Esophagus muscularis mucosa (tissue), 4 donors: ENCODE data around the gene MTCH1. TPM values are rescaled to one million over a fixed set of nuclear protein-coding genes. Genes with fewer than 3 reads are reported as not detected.

Experiments
- DNase-seq: peaks from one replicate; pipeline ENCODE4 v3.0.0-alpha.2; 2017; ENCODE audit errors: extremely low spot score
- H3K27ac ChIP-seq, 4 donors: fragments of 200-600 bp; sonication (generic); replicated peaks in 1 of 4; 1 replicate in 3 of 4; 2 replicates in 1 of 4; pipeline ENCODE4 v1.5.1; 2016 to 2019; ENCODE audit warnings: mild to moderate bottlenecking in 1 of 4
- H3K27me3 ChIP-seq, 4 donors: fragments of 200-600 bp; sonication (generic); one replicate each; pipeline versions ENCODE4 v1.5.1 to v1.6.0; 2016 to 2019
- H3K36me3 ChIP-seq, 4 donors: fragments of 200-600 bp; sonication (generic); one replicate each; pipeline ENCODE4 v1.5.1; 2016 to 2019
- H3K4me1 ChIP-seq, 4 donors: fragments of 200-600 bp; sonication (generic); one replicate each; pipeline ENCODE4 v1.5.1; 2016 to 2019
- H3K4me3 ChIP-seq, 4 donors: fragments of 200-600 bp; sonication (generic); 1 replicate in 2 of 4; 2 replicates in 2 of 4; pipeline ENCODE4 v1.5.1; 2016 to 2019; ENCODE audit warnings: mild to moderate bottlenecking in 4 of 4, moderate library complexity in 1 of 4
- H3K9me3 ChIP-seq, 4 donors: fragments of 200-600 bp; sonication (generic); 1 replicate in 3 of 4; 2 replicates in 1 of 4; pipeline ENCODE4 v1.5.1; 2016 to 2019
- EP300 ChIP-seq: sonication (generic); formaldehyde crosslinking; IDR thresholded peaks from one replicate; pipeline ENCODE4 v1.6.1; 2017; ENCODE audit warnings: antibody characterized with exemption
- POLR2A ChIP-seq: fragments of 450-650 bp; IDR thresholded peaks from one replicate; pipeline ENCODE4 v1.6.1; 2017; ENCODE audit warnings: antibody characterized with exemption, moderate library complexity, mild to moderate bottlenecking, low read depth
- POLR2AphosphoS5 ChIP-seq, 2 donors: sonication (generic); formaldehyde crosslinking; IDR thresholded peaks; one replicate each; pipeline ENCODE4 v1.6.1; 2017; ENCODE audit warnings: antibody characterized with exemption in 2 of 2
- WGBS: methylation state at CpG from one replicate; pipeline ENCODE4 v1.1.5; 2018; 5-methylcytosine and 5-hydroxymethylcytosine counted together
- intact Hi-C: fragments of 100-400 bp; cut with DNase I; formaldehyde crosslinking; loops from one replicate; pipeline ENCODE4 v1.15.1; 2023
- total RNA-seq, 4 donors: library from RNA; depleted of rRNA; stranded (reverse); fragments of >200 nt; gene quantifications; one replicate each; pipeline versions ENCODE4 v1.1.0 to v1.2.1, GENCODE V29; 2016
- TF ChIP-seq, protein P1 (sequence below), 3 experiments: fragments of 200-600 bp in 2 of 3; fragments of 450-650 bp in 1 of 3; sonication (generic) in 2 of 3; IDR thresholded peaks; one replicate each; pipeline ENCODE4 v1.5.1; 2017 to 2019; ENCODE audit warnings: antibody characterized with exemption in 3 of 3, mild to moderate bottlenecking in 2 of 3, moderate library complexity in 1 of 3

Gene MTCH1
- total RNA-seq, 4 donors from 2014 or later, result 205 to 258 (median 232) TPM

DNA sequence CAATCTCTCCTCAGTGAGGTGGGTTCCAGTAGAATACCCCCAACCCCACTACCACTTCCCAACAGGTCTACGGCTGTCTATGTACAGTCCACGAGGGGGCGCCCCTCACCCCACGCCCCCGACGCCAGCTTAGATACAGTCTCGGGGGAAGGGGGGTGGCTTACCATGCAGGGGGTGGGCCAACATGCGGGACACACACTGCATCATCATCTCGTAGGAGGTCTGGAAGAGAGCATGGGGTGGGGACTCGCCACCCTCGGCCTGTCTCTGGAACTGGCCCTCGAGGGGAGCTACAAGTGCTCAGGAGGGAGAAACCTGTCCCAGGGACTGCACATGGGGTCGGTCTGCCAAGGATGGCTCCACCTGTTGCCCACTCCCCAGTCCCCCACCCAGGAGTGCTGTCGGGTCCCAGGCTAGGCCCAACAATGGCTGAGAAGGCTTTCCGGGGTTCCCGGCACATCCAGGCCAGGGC, 8.5 kb downstream of the MTCH1 start:
- H3K27me3 ChIP-seq, result no peaks in the 10 kb centered on the region
- H3K9me3 ChIP-seq, result no peaks in the 10 kb centered on the region
- no peak overlapping the region for H3K4me3 ChIP-seq
- no peak for DNase-seq
- intact Hi-C loops, result loop anchor here (5.0 kb wide), 1 partner anchor 40 kb away; no protein-coding TSS in a partner anchor
- 75% methylated on average over 5 of the region's 16 CpGs for WGBS
- peak overlapping the region in 1 of 4 donors; percentile 31 for H3K27ac ChIP-seq
- H3K4me1 ChIP-seq, result peaks cover 43 to 86% (median 49%) of the 10 kb centered on the region in 4 donors
- peaks cover 57 to 80% (median 72%) of the 10 kb centered on the region in 4 donors for H3K36me3 ChIP-seq
- TF ChIP-seq POLR2AphosphoS5 (IDR thresholded peaks at IDR 0.05) (no peak), EP300 (no peak), POLR2A (no peak)
- TF ChIP-seq, protein P1, sequence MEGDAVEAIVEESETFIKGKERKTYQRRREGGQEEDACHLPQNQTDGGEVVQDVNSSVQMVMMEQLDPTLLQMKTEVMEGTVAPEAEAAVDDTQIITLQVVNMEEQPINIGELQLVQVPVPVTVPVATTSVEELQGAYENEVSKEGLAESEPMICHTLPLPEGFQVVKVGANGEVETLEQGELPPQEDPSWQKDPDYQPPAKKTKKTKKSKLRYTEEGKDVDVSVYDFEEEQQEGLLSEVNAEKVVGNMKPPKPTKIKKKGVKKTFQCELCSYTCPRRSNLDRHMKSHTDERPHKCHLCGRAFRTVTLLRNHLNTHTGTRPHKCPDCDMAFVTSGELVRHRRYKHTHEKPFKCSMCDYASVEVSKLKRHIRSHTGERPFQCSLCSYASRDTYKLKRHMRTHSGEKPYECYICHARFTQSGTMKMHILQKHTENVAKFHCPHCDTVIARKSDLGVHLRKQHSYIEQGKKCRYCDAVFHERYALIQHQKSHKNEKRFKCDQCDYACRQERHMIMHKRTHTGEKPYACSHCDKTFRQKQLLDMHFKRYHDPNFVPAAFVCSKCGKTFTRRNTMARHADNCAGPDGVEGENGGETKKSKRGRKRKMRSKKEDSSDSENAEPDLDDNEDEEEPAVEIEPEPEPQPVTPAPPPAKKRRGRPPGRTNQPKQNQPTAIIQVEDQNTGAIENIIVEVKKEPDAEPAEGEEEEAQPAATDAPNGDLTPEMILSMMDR (IDR thresholded peaks at IDR 0.05), result peak; percentile 24 to 40 (median 29)

DNA sequence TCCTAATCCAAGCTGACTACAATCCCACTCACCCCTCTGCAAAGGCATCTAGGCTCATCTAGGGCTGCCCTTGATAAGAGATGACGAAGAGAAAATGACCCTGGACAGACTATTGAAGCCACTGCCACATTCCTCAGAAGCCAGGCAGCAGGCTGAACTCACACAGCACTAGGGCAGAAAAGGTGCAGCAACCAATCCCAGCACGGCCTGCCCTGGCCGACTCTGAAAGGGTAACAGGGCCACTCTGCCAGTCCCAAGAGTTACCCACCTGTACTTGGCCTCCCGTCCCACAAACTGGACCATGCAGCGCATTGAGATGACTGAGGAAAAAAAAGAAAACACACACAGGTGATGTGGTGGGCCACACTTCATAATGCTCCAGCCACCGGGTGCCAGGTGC, 9.1 kb downstream of the MTCH1 start:
- intact Hi-C loops, result loop anchor here (5.0 kb wide), 1 partner anchor 40 kb away; no protein-coding TSS in a partner anchor
- Histone ChIP-seq H3K4me3 (no peak overlapping the region), H3K36me3 (peaks cover 63 to 85% (median 78%) of the 10 kb centered on the region in 4 donors), H3K9me3 (no peaks in the 10 kb centered on the region), H3K27ac (no peak overlapping the region), H3K4me1 (peaks cover 39 to 84% (median 44%) of the 10 kb centered on the region in 4 donors), H3K27me3 (no peaks in the 10 kb centered on the region)
- TF ChIP-seq, protein P1 (IDR thresholded peaks at IDR 0.05), result no peak
- no peak for TF ChIP-seq EP300
- TF ChIP-seq POLR2AphosphoS5 (IDR thresholded peaks at IDR 0.05), result no peak
- TF ChIP-seq POLR2A, result no peak
- 96% methylated on average over 4 of the region's 6 CpGs for WGBS
- no peak for DNase-seq

- WGBS, result 97% methylated on average over 5 of the region's 7 CpGs
- no peaks in the 10 kb centered on the region for H3K9me3 ChIP-seq
- peaks cover 67 to 90% (median 82%) of the 10 kb centered on the region in 4 donors for H3K36me3 ChIP-seq
- H3K4me1 ChIP-seq, result peaks cover 34 to 84% (median 39%) of the 10 kb centered on the region in 4 donors
- H3K27ac ChIP-seq, result no peak overlapping the region
- H3K27me3 ChIP-seq, result no peaks in the 10 kb centered on the region
- intact Hi-C loops, result loop anchor here (5.0 kb wide), 1 partner anchor 41 kb away; no protein-coding TSS in a partner anchor
- no peak for DNase-seq
- H3K4me3 ChIP-seq, result no peak overlapping the region
- no peak for TF ChIP-seq POLR2A
- TF ChIP-seq POLR2AphosphoS5 (IDR thresholded peaks at IDR 0.05), result no peak
- TF ChIP-seq EP300, result no peak
- TF ChIP-seq, protein P1 (IDR thresholded peaks at IDR 0.05), result no peak
These were observed 9.5 kb downstream of the MTCH1 start for GRCh38 chr6:36976509-36976908.

DNA sequence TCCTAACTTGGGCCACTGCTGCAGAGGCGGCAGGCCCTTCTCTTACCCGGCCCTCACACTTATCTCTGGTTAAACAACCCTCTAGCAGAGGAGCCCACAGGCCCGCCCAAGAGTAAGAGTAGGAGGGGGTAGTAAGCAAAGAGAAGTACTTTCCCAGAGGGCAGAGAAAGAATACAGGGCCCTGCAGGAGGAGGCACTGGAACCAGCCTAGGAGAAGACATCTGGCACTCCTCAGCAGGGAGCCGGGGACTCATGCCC, 10.1 kb downstream of the MTCH1 start:
- Histone ChIP-seq H3K9me3 (no peaks in the 10 kb centered on the region), H3K36me3 (peaks cover 72 to 91% (median 82%) of the 10 kb centered on the region in 4 donors), H3K4me1 (peaks cover 29 to 84% (median 34%) of the 10 kb centered on the region in 4 donors), H3K27me3 (no peaks in the 10 kb centered on the region), H3K4me3 (no peak overlapping the region), H3K27ac (peak overlapping the region in 1 of 4 donors; percentile 3)
- TF ChIP-seq EP300, result no peak
- TF ChIP-seq POLR2AphosphoS5 (IDR thresholded peaks at IDR 0.05), result no peak
- no peak for TF ChIP-seq POLR2A
- TF ChIP-seq, protein P1 (IDR thresholded peaks at IDR 0.05), result no peak
- WGBS, result 94% methylated on average over 4 of the region's 4 CpGs
- DNase-seq, result no peak
- intact Hi-C loops, result loop anchor here (5.0 kb wide), 1 partner anchor 41 kb away; no protein-coding TSS in a partner anchor
